Activated CD4-positive, alpha-beta T cell treated with anti-CD3 and anti-CD28 coated beads, Interleukin-2, amount 50 U/mL, for 48 hours (primary cell): ENCODE data around the gene DTD2.
"Not testable (repeated sequence)": the region's sequence is repeated elsewhere in the genome, so short reads cannot be mapped to it uniquely, and the experiment has no call there.

Experiments used
- DNase-seq, 2 experiments: peaks; one replicate each; pipeline ENCODE4 v3.0.0-alpha.2; 2020

The DTD2 gene

DNA sequence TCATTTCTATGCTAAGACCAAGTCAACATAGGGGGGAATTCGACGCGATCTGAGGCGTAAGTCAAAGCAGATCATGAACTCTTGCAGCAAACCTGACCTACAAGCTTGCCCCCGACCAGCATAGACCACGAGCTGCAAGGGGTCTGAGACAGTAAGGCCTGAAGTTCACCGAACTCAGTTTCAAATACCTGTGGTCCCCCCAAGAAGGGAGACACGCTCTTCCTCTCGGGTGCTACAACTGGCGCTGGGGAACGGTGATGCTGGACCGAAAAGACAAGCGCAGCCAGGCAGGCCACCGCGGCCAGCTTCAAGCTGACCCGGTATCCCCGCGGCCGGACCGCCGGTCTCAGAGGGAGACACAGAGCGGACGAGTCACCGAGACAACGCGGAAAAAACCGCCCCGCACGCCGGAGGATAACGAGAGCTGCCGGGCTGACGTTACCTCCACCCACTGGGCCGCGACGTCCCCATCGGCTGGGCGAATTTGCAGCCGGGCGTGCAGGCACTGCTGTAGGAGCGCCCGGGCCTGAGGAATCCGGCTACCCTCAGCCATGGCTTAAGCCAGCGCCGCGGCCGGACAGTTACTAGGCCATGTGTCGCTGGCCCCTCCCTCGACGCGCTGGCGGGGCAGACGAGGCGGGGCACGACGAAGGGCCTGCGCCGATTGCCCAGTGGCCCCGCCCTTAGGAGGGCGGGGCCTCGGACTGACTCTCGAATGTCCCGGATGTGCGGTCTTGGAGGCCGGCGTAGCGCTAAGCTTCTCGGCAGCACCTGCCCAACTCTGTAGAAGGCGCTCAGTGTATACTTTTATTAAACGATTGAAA, at the start of gene DTD2:
TSS of gene DTD2 (minus strand) at position 666 of the 824 bp plus-strand sequence. CDS start at position 553, 113 bp downstream.
- DNase-seq: peak; percentile 90 to 93

DNA sequence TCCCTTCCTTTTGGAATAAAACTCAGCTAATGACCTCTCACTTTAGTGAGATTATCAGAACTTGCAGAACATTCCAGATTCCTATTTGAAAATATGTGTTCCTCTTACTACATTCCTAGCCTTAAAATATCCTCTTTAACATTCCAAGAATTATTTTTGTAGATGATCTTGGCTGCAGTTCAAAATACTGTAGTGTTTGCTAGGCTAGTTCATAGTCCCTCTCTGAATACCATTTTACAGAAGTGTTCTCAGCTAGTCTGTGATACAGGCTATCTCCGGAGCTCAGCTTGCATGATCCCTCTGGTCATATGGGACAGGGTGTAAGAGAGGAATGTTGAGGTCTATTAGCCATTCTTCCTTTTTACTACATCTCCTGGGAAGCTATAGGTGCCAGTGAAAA, 48.1 kb upstream of the DTD2 start:
- no peak for DNase-seq

DNA sequence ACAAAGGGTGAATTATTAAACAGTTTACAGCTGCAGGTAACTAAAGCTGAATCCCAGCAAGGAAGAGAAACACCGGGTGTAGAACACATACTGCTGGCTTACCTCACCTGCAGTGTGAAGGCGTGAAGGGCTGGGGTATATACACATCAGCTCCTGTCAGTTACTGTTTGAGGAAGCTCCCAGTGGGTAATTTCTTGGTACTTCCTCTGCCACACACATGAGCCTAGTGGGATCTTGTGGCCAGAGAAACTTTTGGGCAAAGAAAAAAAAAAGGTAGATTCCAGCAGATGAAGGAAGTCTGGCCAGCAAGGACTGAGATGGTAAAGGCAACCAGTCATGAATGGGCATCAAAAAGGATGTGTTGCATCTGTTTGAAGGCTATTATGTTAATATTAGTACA, 44.6 kb upstream of the DTD2 start:
- DNase-seq: no peak

DNA sequence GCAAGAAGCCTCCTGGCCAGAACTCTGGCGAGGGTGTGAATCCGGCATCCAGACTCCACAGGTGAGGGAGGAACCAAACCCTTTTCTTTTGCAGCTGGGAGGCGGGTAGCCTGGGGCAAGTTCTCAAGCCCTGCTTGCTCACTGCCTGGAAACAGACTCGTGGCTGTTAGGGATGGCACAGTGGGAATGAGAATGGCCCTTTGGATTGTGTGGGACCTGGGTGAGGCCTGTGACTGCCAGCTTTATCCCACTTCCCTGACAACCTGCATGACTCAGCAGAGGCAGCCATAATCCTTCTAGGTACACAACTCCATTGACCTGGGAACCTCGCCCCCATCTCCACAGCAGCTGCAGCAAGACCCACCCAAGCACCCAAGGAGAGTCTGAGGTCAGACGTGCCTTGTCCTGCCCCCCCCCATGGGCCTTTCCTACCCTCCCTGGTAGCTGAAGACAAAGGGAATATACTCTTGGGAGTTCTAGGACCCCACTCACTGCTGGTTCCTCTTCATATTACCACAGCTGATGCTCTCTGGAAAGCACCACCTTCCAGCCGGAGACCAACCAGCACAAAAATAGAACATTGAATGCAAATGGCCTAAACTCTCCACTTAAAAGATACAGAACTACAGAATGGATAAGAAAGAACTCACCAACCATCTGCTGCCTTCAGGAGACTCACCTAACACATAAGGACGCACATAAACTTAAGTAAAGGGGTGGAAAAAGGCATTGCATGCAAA, 35.6 kb upstream of the DTD2 start:
- DNase-seq: no peak

DNA sequence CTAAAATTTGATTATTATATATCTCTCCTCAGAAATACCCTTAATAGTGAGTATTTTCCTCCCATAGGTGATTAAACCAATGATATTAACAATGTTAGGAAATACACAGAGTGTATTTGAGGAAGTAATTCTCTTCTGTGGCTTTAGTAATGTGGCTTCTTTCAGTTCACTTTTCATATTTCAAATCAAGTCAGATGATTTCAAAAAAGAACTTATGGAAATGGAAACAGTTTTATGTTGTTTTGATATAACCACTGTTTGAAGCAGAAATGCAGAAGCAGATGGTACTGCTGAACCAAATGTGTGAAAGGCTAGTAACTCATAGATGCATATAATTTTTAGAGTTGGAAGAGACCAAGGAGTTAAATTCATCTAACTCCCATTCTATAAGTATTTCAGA, 32.4 kb upstream of the DTD2 start:
- no peak for DNase-seq

DNA sequence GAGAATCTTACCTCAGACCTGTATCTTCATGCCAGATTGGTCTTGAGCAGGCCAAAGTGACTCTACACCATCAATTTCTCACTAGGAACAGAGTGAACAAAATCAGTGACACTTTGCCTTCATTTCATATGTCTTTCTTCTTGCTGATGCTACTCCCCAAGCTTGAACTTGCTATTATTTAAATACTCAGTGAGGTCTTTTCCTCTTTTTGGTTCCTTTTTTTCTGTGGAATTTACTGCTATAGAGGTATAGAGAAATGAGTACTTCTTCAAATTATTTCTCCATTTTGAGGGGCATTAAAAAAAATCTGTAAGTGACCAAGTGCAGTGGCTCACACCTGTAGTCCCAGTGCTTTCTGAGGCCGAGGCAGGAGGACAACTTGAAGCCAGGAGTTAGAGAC, 30.6 kb upstream of the DTD2 start, which contains the start of gene GPR33:
TSS of gene GPR33 (minus strand) at position 154 of the 400 bp plus-strand sequence. CDS start 4,074 bp downstream, outside the sequence.
- no peak for DNase-seq

DNA sequence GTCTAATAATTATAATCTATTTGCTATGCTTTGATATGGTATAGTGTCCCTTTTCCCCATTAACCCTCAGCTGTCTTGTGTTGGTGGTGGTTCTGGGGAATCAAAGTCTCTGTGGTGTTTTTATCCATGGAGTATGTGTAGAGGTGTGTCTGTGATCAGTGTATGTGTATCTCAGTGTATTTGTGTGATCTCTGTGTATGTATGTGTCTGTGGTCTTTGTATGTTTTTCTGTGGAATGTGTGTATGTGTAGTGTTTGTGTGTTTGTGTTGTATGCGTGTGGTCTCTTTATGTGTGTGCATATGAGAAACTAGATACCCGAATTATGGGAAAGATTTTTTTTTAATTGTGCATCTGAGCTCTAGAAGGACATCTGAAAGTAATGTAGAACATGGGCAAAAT, 29.5 kb upstream of the DTD2 start:
- DNase-seq: no peak

DNA sequence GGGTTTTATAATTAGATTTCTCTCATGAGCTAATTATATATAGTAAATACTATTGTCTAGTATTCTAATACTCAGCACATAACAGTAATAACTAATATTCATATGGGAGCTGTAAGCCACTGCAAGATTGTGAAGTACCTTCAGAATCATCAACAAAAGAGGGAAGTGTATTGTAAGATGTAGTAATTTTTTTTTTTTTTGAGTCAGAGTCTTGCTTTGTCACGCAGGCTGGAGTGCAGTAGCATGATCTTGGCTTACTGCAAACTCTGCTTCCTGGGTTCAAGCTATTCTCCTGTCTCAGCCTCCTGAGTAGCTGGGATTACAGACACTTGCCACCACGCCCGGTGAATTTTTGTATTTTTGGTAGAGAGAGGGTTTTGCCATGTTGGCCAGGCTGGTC, 27.4 kb upstream of the DTD2 start:
- no peak for DNase-seq

DNA sequence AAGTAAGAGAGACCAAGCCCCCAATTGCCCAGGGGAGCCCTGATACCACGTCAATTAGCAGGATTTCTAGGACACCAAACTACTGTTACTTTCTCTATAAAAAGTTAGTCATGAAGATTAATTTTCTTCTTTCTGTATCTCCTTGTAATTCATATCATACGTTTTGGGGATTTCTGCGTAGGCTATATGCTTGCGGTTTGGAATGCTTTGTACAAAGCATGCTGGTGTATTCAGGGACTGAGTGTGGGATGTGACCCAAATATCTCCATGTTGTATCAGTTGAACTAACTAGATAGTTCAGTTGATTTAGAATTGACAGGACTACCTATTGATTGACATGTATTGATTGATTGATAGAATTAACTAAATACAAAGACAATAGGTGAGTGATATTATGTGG, 22.9 kb upstream of the DTD2 start:
- no peak for DNase-seq

DNA sequence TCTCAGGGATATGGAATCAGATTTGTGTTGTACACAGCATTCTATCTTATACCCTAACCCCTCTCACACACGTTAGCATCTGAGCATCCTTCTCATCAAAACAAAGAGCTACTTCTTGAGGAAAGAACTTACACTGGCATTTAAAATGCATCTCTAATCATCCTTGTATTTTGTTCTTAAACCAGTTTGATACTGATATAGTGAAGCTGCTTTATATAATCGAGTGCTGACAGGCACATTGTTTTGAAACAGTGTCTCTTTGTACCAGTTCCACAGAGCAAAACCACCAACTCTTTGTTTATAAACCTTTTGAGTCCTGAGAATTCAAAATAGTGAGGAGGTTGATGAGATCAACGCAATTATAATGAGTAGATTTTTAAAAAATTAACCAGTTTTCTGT, 21.7 kb upstream of the DTD2 start:
- DNase-seq: no peak

DNA sequence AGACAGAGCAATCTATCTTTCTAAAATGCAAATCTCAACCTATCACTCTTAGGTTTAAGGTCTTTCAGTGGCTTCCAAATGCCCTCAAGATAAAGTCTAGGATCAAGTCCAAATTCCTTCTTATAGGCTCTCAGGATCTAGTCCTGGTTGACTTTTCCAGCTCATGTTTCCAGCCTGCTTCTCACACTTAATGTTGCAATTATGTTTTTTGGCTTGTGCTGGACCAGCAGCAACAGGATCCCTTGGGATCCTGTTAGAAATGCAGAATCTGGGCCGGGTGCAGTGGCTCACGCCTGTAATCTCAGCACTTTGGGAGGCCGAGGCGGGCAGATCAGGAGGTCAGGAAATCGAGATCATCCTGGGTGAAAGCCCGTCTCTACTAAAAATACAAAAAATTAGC, 19.9 kb upstream of the DTD2 start:
- no peak for DNase-seq

DNA sequence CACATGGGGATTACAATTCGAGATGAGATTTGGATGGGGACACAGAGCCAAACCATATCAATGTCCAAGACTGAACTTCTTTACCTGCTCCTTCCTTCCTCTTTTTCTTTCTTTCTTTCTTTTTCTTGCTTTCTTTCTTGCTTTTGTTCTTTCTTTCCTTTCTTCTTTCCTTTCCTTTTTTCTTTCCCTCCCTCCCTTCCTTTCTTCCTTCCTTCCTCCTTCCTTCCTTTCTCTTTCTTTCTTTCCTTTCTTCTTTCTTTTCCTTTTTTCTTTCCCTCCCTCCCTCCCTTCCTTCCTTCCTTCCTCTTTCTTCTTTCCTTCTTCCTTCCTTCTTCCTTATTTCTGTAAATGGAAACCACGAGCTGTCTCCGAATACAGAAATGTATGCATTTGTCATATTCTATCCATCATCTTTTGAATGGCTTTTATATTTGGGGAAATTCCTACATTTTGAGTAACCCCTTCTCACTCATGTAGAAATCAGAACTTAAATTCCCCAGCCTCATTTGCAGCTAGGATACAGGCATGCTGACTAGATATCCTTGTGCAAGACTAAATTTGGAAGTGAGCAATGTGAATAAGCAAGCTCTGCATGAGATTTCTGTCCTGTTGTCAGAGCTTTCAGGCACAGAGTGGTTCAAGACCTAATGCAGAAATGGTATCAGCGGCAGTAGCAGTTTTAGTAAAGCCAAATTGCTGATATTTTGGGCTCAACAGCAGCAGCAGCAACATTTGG, 19.0 kb upstream of the DTD2 start:
- DNase-seq: no peak

DNA sequence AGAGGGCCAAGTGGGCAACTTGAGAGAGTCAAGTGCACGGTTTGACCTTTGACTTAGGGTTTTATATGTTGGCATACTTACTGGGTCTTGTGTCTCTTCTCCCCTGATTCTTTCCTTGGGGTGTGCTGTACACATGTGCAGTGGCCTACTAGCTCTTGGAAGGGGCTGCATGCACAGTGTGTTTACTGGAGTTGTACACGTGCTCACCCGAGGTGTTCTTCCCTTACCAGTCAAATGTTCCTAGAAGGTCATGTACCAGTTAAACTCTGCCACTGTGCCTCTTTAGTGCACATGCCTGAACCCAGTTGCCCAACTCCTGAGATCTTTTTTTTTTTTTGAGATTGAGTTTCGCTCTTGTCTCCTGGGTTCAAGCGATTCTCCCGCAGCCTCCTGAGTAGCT, 9.2 kb upstream of the DTD2 start:
- DNase-seq: no peak

DNA sequence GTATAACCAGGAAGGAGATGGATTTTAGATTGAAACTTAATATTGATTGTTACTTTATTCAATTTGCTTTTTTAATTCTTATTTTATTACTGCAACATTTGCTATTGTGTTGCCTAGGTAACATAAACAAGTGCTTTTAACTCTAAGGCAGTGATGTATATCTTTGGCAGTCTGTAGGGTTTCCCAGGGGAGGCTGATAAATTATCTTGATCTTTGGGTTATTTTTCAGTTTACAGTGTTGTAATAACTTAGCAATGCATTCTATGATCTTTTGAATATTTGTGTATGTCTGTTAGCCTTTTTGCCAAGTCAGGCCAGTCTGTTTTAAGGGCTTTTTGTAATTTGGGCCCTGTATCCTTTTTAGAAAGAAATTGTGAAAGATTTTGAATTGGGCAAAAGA, 7.8 kb upstream of the DTD2 start:
- DNase-seq: no peak

DNA sequence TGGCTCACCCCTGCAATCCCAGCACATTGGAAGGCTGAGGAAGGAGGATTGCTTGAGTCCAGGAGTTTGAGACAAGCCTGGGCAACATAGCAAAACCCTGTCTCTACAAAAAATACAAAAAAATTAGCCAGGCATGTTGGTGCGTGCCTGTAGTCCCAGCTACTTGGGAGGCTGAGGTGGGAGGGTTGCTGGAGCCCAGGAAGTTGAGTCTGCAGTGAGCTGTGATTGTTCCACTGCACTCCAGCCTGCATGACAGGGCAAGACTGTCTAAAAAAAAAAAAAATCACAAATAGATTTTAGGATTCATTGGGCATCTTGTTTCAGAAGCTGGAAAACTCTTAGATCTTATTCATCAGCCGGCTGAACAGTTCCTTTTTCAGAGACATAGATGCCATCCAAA, 5.1 kb upstream of the DTD2 start:
- DNase-seq: not testable (repeated sequence)

DNA sequence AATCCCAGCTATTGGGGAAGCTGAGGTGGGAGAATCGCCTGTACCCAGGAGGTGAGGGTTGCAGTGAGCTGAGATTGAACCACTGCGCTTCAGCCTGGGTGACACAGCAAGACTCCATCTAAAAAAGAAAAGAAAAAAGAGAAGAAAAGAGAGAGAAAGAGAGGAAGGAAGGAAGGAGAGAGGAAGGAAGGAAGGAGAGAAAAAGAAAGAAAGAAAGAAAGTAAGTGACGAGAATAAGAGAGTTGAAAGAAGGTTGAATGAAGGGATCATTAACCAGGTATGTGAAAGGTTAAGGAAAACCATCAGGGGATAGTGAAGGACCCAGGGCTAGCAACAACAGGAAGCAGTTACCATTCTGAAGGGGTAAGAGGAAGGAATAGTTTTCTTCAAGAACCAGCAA, 4.2 kb upstream of the DTD2 start:
- DNase-seq: no peak

DNA sequence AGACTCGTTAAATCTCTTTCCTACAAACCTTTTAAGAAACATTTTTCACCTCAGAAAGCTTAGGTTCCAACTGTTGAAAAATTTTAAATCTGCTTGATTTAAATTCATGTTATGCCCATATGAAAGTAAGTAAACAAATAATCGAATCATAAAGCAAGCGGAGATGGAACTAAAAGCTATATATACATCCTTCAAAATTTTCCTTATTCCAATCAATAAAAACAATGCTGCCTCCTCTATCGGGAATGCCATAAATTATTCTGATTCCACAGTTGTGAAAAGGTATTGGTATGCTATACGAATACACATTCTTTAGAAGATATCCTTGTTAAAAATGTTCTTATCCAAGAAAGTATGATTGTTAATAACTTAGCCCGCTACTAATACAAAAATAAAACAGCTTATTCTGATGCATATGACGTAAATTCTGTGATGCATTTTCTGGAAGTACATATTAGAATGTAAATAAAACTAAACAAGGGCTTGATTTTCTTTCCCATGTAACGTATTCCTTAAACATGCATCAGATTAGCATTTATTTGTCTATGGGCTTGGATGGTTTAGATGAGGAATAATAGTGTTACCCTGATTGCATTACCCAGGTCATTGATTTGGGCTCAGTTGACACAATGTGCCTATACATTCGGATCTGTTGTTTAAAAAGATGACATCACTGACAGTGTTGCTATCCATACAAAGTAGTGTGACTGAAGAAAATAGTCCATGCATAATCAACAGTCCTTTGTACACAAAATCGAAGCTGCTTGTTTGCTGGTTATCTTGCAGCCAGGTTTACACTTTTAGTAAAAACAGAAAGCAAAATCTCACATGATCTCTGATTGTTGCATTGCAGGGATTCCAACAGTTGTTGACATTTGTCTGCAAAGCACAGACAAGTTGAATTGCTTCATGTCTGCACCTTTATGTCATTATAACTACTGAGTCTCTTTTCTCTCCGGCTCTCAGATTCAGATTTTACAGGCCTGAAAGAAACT, 656 bp upstream of the DTD2 start:
- no peak for DNase-seq

DNA sequence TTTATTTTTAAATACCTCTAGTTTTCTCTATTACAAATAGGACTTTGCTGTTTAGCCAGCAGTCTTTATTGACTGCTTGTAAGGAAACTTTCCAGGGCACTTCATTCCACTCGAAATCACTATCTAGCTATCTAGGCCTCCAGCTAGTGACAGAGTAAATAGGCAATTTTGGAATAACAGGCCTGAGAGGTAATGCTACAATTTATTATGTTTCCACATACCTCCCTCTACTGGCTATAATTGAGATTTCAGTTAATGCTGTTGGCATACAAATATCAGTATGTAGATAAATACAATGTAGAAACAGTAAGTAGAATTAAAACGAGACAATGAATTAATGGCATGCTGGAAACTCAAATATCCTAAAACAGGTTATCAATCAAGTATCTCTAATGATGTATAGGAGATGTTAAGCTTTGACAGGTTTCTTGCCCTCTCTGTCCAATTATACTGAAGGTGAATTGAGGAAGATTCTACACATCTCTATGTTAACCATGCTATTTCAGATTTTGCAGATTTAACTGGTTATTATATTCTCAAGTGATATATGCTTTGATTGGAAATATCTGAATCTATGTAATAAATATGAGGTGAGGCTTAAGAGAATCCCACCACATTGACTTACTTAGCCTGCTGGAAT, 7.2 kb downstream of the DTD2 start:
- DNase-seq: no peak

DNA sequence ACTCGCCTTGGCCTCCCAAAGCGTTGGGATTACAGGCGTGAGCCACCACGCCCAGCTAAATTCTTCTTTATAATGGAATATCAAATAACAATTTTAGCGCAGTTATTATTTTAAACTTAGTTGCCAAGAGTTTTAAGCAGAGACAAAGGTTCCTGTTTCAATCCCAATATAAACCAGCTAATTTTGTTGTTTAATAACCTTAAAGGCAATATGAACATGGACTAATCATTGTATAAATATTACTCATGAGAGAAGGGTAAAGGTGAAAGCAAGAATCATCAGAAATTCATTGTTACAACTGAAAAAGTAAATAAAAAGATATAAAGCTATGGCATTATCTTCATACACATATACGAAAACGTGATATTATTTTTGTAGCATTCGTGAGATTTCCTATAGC, 8.2 kb downstream of the DTD2 start:
- DNase-seq: no peak

DNA sequence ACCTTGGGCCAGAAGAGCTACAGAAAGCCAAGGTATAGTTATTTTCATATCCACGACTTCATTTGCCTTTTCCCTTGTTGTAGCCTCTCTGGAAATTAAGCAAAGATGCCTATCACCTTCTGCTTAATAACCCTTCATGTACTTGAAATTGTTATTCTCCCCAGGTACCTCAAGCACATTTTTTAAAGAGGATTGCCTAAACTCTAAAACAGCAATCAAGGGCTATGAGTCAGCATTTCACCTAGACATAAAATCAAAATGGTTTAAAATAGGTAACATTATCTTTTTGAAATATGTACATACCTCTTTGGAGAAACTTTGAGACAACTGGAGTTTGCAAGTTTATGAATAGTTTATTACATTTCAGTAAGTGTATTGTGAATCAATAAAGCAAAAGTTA, 11.6 kb downstream of the DTD2 start:
- DNase-seq: no peak

DNA sequence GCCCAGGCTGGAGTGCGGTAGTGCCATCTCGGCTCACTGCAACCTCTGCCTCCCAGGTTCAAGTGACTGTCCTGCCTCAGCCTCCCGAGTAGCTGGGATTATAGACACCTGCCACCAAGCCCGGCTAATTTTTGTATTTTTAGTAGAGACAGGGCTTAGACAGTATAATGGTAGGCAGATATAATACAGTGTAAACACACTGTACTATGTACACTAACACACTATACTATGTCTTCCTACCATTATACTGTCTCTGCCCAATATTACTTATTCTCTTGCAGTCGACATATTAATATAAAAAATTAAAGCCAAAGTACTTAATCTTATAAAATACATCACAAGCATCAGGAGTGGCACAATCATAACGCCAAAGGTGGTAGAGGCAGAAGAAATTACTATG, 15.0 kb downstream of the DTD2 start:
- DNase-seq: no peak
